Peyer's patch (tissue), 4 donors: ENCODE data around the gene ANKS4B.

Experiments used
- POLR2A ChIP-seq, 2 donors: fragments of 450-650 bp; IDR thresholded peaks; one replicate each; pipeline ENCODE4 v1.5.1; 2017; ENCODE audit warnings: antibody characterized with exemption in 2 of 2, mild to moderate bottlenecking in 2 of 2, moderate library complexity in 2 of 2
- TF ChIP-seq, protein P1 (sequence below), 6 experiments: fragments of 450-650 bp in 4 of 6; fragments of 200-600 bp in 2 of 6; sonication (generic) in 1 of 6; IDR thresholded peaks; one replicate each; pipeline ENCODE4 v1.5.1; 2017 to 2019; ENCODE audit warnings: antibody characterized with exemption in 6 of 6, mild to moderate bottlenecking in 3 of 6, moderate library complexity in 1 of 6

DNA sequence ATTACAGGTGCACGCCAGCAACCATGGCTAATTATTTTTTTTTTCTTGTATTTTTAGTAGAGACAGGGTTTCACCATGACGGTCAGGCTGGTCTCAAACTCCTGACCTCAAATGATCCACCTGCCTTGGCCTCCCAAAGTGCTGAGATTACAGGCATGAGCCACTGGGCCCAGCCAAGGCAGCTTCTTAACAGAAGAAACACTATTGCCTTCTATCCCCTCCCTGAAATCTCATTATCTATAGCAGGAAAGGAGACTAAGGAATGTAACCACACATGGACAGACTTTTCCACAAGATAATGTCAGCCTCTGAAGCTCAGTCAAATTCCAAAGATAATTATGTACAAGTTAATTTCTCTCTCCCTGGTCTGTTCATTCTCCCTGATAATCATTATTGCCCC is 16.4 kb upstream of the ANKS4B start:
- TF ChIP-seq, protein P1, sequence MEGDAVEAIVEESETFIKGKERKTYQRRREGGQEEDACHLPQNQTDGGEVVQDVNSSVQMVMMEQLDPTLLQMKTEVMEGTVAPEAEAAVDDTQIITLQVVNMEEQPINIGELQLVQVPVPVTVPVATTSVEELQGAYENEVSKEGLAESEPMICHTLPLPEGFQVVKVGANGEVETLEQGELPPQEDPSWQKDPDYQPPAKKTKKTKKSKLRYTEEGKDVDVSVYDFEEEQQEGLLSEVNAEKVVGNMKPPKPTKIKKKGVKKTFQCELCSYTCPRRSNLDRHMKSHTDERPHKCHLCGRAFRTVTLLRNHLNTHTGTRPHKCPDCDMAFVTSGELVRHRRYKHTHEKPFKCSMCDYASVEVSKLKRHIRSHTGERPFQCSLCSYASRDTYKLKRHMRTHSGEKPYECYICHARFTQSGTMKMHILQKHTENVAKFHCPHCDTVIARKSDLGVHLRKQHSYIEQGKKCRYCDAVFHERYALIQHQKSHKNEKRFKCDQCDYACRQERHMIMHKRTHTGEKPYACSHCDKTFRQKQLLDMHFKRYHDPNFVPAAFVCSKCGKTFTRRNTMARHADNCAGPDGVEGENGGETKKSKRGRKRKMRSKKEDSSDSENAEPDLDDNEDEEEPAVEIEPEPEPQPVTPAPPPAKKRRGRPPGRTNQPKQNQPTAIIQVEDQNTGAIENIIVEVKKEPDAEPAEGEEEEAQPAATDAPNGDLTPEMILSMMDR (IDR thresholded peaks at IDR 0.05), result no peak
- TF ChIP-seq POLR2A (IDR thresholded peaks at IDR 0.05), result no peak
